DMS153 treated with DMSO at 0.1 percent for 48 hours (cell line): Measurements from ENCODE around the gene CPB2.
A peak's percentile ranks its signal among the peaks of the same experiment; 100 is the strongest.

ENCODE experiments used
- DNase-seq: peaks from one replicate; lab custom pipeline; 2025; ENCODE audit not compliant: unreplicated experiment; lab: John Stamatoyannopoulos, UW

Gene CPB2

GRCh38 chr13:46053162-46054012 is 51.4 kb downstream of the CPB2 start:
- no peak for DNase-seq

- DNase-seq, result peak; percentile 87
Measured at GRCh38 chr13:46052319-46053161, 52.3 kb downstream of the CPB2 start, which contains the start of gene ZC3H13. Gene ZC3H13, minus strand, starts transcription at chr13:46052746. Its CDS starts 7,239 bp downstream, at chr13:46045507.

GRCh38 chr13:46051968-46052318 is 52.9 kb downstream of the CPB2 start:
- no peak for DNase-seq

- no peak for DNase-seq
Measured at GRCh38 chr13:46050771-46051170, 54.1 kb downstream of the CPB2 start.

- no peak for DNase-seq
Measured at GRCh38 chr13:46045424-46045823, 59.4 kb downstream of the CPB2 start.

- DNase-seq, result no peak
Measured at GRCh38 chr13:46043647-46044046, 61.2 kb downstream of the CPB2 start.

- DNase-seq, result no peak
Measured at GRCh38 chr13:46041419-46041839, 63.4 kb downstream of the CPB2 start.

- no peak for DNase-seq
Measured at GRCh38 chr13:46040763-46041162, 64.1 kb downstream of the CPB2 start.

GRCh38 chr13:46039411-46040182 is 65.2 kb downstream of the CPB2 start:
- no peak for DNase-seq

- DNase-seq, result no peak
Measured at GRCh38 chr13:46038296-46038695, 66.5 kb downstream of the CPB2 start.

- DNase-seq, result peak; percentile 6
Measured at GRCh38 chr13:46035066-46035465, 69.8 kb downstream of the CPB2 start.

GRCh38 chr13:46032341-46032740 is 72.5 kb downstream of the CPB2 start:
- DNase-seq, result no peak

- no peak for DNase-seq
Measured at GRCh38 chr13:46031581-46032263, 73.1 kb downstream of the CPB2 start.

GRCh38 chr13:46025157-46025556 is 79.7 kb downstream of the CPB2 start:
- DNase-seq, result no peak

GRCh38 chr13:46022481-46022880 is 82.4 kb downstream of the CPB2 start:
- no peak for DNase-seq

GRCh38 chr13:46016216-46016615 is 88.6 kb downstream of the CPB2 start:
- DNase-seq, result no peak

GRCh38 chr13:46015366-46015765 is 89.5 kb downstream of the CPB2 start:
- DNase-seq, result no peak

- DNase-seq, result no peak
Measured at GRCh38 chr13:46012404-46012803, 92.4 kb downstream of the CPB2 start.

GRCh38 chr13:46010148-46010547 is 94.7 kb downstream of the CPB2 start:
- DNase-seq, result no peak

GRCh38 chr13:46008631-46009030 is 96.2 kb downstream of the CPB2 start:
- no peak for DNase-seq
